PC-3 (cell line): Measurements from ENCODE around the gene SPATA17. TPM values are rescaled to one million over a fixed set of nuclear protein-coding genes. Genes with fewer than 3 reads are reported as not detected.

Source experiments
- ATAC-seq: fragments of 200-7000 bp; cut with Tn5 transposase; 2 replicates; pipeline ENCODE4 v1.9.1; 2020; ENCODE audit warnings: mild to moderate bottlenecking, moderate library complexity
- BruUV-seq: library from RNA; stranded (reverse); fragments of 400-500 nt; replicated peaks from 2 replicates; lab custom pipeline; 2021; lab: Mats Ljungman, UMichigan
- CTCF ChIA-PET: fragments of 300-600 bp; sonication (Branson Sonifier 250); formaldehyde crosslinking; loops from one replicate; lab custom pipeline; 2022; ENCODE audit warnings: antibody characterized with exemption; lab: Charles Lee
- POLR2A ChIA-PET: fragments of 300-600 bp; sonication (Branson Sonifier 250); formaldehyde crosslinking; loops from one replicate; lab custom pipeline; 2022; ENCODE audit warnings: antibody characterized with exemption; ENCODE audit not compliant: unreplicated experiment; lab: Charles Lee
- DNase-seq: peaks from one replicate; pipeline ENCODE4 v3.0.0-alpha.2; 2015
- H2AFZ ChIP-seq: fragments of 300-600 bp; sonication (generic); 2 replicates; pipeline ENCODE4 v1.6.0; 2016; ENCODE audit warnings: antibody characterized with exemption, low read length
- H3F3A ChIP-seq: fragments of 300-600 bp; sonication (generic); one replicate; pipeline ENCODE4 v1.6.0; 2017; ENCODE audit warnings: antibody characterized with exemption, low read length, control low read depth, mild to moderate bottlenecking; ENCODE audit not compliant: unreplicated experiment
- H3K27ac ChIP-seq: fragments of 300-600 bp; sonication (generic); 2 replicates; pipeline ENCODE4 v1.5.1; 2016; ENCODE audit warnings: mild to moderate bottlenecking, low read length
- H3K27me3 ChIP-seq: fragments of 300-600 bp; sonication (generic); 2 replicates; pipeline ENCODE4 v1.6.1; 2016; ENCODE audit warnings: low read length, mixed read lengths
- H3K36me3 ChIP-seq: fragments of 300-600 bp; sonication (generic); 2 replicates; pipeline ENCODE4 v1.6.1; 2016; ENCODE audit warnings: low read depth, mixed run types, low read length, mixed read lengths
- H3K4me1 ChIP-seq: fragments of 300-600 bp; sonication (generic); 2 replicates; pipeline ENCODE4 v1.5.1; 2016; ENCODE audit warnings: low read length; ENCODE audit not compliant: insufficient read depth
- H3K4me2 ChIP-seq: fragments of 300-600 bp; sonication (generic); 2 replicates; pipeline ENCODE4 v1.6.0; 2016; ENCODE audit warnings: low read length
- H3K4me3 ChIP-seq: fragments of 300-600 bp; sonication (generic); 2 replicates; pipeline ENCODE4 v1.5.1; 2016; ENCODE audit warnings: mild to moderate bottlenecking, low read length, mixed read lengths
- H3K79me2 ChIP-seq: fragments of 300-600 bp; sonication (generic); 2 replicates; pipeline ENCODE4 v1.6.1; 2017; ENCODE audit warnings: low read length, mixed read lengths
- H3K9ac ChIP-seq: fragments of 300-600 bp; sonication (generic); 2 replicates; pipeline ENCODE4 v1.6.0; 2016; ENCODE audit warnings: mild to moderate bottlenecking, low read length
- H3K9me2 ChIP-seq: fragments of 300-600 bp; sonication (generic); replicated peaks from 2 replicates; pipeline ENCODE4 v1.6.1; 2016; ENCODE audit warnings: mixed run types, low read length, mixed read lengths
- H3K9me3 ChIP-seq: fragments of 300-600 bp; sonication (generic); 2 replicates; pipeline ENCODE4 v1.6.1; 2016; ENCODE audit warnings: low read length, mixed read lengths
- H4K20me1 ChIP-seq: fragments of 300-600 bp; sonication (generic); 2 replicates; pipeline ENCODE4 v1.6.1; 2016; ENCODE audit warnings: low read length, mixed read lengths
- EZH2 ChIP-seq: fragments of 300-600 bp; sonication (generic); IDR thresholded peaks from one replicate; pipeline ENCODE4 v1.6.1; 2017; ENCODE audit warnings: antibody characterized with exemption, mild to moderate bottlenecking, low read length; ENCODE audit not compliant: unreplicated experiment
- EZH2phosphoT487 ChIP-seq: fragments of 300-600 bp; sonication (generic); IDR thresholded peaks from 2 replicates; pipeline ENCODE4 v1.6.1; 2018; ENCODE audit warnings: mild to moderate bottlenecking, antibody characterized with exemption, low read length, borderline replicate concordance
- intact Hi-C: fragments of 100-400 bp; cut with micrococcal nuclease; formaldehyde crosslinking; loops from 2 replicates; pipeline ENCODE4 v1.9.0; 2023
- total RNA-seq: library from RNA; depleted of rRNA; stranded (reverse); fragments of >200 nt; gene quantifications from 2 replicates; pipeline ENCODE4 v1.2.3, GENCODE V29; 2014
- TF ChIP-seq, protein P1 (sequence below): fragments of 300-600 bp; sonication (generic); conservative IDR thresholded peaks from 2 replicates; pipeline ENCODE4 v1.5.1; 2017; ENCODE audit warnings: antibody characterized with exemption, low read depth, mild to moderate bottlenecking, low read length

The SPATA17 gene
- total RNA-seq, 1 experiment from 2014 or later, result 3.3 TPM

DNA sequence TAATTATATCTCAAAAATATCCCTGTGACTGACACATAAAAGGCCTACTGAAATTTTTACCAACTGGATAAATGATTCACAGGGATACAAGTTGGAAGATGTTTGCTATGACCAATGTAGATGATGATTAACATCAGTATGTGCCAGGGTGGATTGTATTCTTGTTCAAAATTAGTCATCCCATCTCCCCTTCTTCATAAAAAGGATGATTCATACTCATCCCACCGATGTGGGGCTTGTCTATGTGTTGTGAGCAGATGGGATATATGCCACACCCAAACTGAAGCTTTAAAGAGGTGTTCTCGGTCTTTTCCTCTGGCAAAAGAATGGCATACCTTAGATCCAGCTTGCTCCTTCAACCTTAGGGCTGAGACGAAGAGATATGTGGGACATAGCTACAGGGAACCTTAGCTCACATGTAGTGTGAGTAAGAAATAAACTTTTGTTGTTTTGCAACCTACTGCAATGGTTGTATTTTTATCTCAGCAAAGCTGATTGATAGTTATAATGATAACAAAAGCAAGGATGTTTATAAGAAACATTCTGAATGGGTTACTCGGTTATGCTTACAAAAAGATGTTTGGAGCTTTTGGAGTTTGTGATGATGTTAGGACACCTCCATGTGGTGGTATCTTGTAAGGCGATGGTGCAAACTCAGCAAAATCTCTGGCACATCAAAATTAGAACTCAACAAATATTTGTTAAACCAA lies 29.4 kb downstream of the SPATA17 start:
- intact Hi-C loops, result loop anchor here (1.0 to 5.0 kb wide), 6 partner anchors 30 to 910 kb away; partner anchors contain the start of genes GPATCH2 and SPATA17
- peak; percentile 98 for DNase-seq
- Histone ChIP-seq H3K9ac (peak overlapping the region; percentile 49), H3K27me3 (no peaks in the 10 kb centered on the region), H3K9me3 (no peaks in the 10 kb centered on the region), H3F3A (peaks cover 13% of the 10 kb centered on the region), H3K4me3 (peak overlapping the region; percentile 48; the same call in 1 of the 2 replicates), H3K4me2 (peak overlapping the region; percentile 71), H3K9me2 (no peaks in the 10 kb centered on the region), H3K4me1 (peaks cover 24% of the 10 kb centered on the region), H3K27ac (peak overlapping the region; percentile 86), H3K79me2 (no peaks in the 10 kb centered on the region), H4K20me1 (no peaks in the 10 kb centered on the region), H2AFZ (peak overlapping the region; percentile 35), H3K36me3 (no peaks in the 10 kb centered on the region)
- POLR2A ChIA-PET, result interaction anchor here (0.6 to 1.3 kb wide), 2 partner anchors 30 to 479 kb away, joined by 3 to 9 read pairs; partner anchors contain the start of genes GPATCH2 and SPATA17
- ATAC-seq, result peak; percentile 93
- CTCF ChIA-PET, result interaction anchor here (0.5 to 1.4 kb wide), 4 partner anchors 135 to 910 kb away, joined by 3 to 8 read pairs (median 4); no protein-coding TSS in a partner anchor
- TF ChIP-seq, protein P1, sequence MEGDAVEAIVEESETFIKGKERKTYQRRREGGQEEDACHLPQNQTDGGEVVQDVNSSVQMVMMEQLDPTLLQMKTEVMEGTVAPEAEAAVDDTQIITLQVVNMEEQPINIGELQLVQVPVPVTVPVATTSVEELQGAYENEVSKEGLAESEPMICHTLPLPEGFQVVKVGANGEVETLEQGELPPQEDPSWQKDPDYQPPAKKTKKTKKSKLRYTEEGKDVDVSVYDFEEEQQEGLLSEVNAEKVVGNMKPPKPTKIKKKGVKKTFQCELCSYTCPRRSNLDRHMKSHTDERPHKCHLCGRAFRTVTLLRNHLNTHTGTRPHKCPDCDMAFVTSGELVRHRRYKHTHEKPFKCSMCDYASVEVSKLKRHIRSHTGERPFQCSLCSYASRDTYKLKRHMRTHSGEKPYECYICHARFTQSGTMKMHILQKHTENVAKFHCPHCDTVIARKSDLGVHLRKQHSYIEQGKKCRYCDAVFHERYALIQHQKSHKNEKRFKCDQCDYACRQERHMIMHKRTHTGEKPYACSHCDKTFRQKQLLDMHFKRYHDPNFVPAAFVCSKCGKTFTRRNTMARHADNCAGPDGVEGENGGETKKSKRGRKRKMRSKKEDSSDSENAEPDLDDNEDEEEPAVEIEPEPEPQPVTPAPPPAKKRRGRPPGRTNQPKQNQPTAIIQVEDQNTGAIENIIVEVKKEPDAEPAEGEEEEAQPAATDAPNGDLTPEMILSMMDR, result peak; percentile 83
- TF ChIP-seq EZH2phosphoT487, result no peak
- TF ChIP-seq EZH2, result no peak
- BruUV-seq, result no TSS peak

DNA sequence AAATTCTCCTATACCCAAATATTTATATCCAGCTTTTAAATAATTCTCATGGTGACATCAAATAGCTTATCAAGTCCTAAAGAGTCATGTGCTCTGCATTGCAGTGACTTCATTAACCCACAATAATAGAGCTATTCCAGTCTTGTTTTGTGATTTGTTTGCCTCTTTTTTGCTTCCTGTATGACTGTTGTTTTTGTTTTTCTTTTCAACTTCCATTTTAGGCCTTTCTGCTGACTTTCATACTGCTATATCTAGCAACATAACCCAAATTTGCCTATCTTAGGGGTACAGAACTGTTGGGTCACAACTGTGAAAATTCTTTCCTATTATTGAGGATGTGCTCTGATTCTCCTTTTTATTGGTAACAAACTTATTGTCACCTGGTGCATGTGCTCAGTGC lies 30.3 kb downstream of the SPATA17 start:
- peak overlapping the region; percentile 71 for H3K4me2 ChIP-seq
- peak overlapping the region; percentile 86 for H3K27ac ChIP-seq
- intact Hi-C loops, result loop anchor here (2.0 to 5.0 kb wide), 3 partner anchors 31 to 911 kb away; partner anchors contain the start of genes GPATCH2 and SPATA17
- no peaks in the 10 kb centered on the region for H3K9me3 ChIP-seq
- H3F3A ChIP-seq, result peaks cover 13% of the 10 kb centered on the region
- peaks cover 24% of the 10 kb centered on the region for H3K4me1 ChIP-seq
- no peaks in the 10 kb centered on the region for H3K36me3 ChIP-seq
- H4K20me1 ChIP-seq, result no peaks in the 10 kb centered on the region
- H3K79me2 ChIP-seq, result no peaks in the 10 kb centered on the region
- no peaks in the 10 kb centered on the region for H3K27me3 ChIP-seq
- ChIA-PET POLR2A (interaction anchor here (1.3 kb wide), 1 partner anchor 30 kb away, joined by 9 read pairs; the partner anchor contains the start of genes GPATCH2 and SPATA17), CTCF (interaction anchor here (0.5 to 1.4 kb wide), 3 partner anchors 139 to 911 kb away, joined by 3 to 8 read pairs (median 4); no protein-coding TSS in a partner anchor)
- H2AFZ ChIP-seq, result peak overlapping the region; percentile 35
- peak overlapping the region; percentile 49 for H3K9ac ChIP-seq
- TF ChIP-seq EZH2phosphoT487 (no peak), EZH2 (no peak)
- TF ChIP-seq, protein P1, result no peak
- H3K4me3 ChIP-seq, result peak overlapping the region; percentile 48; the same call in 1 of the 2 replicates
- ATAC-seq (no peak), DNase-seq (no peak)
- BruUV-seq, result no TSS peak
- no peaks in the 10 kb centered on the region for H3K9me2 ChIP-seq
